Measurements from ENCODE around the gene PCDHB6. TPM values are rescaled to one million over a fixed set of nuclear protein-coding genes. Genes with fewer than 3 reads are reported as not detected.
"Not testable (repeated sequence)": the region's sequence is repeated elsewhere in the genome, so short reads cannot be mapped to it uniquely, and the experiment has no call there.

PCDHB6 gene
- total RNA-seq, result 1 to 10 TPM; 1.8 to 3.7 (median 2.4) TPM

- Histone ChIP-seq H3K27ac (no peak within 1 kb of the TSS), H3K27me3 (no peaks in the 10 kb centered on the region), H3K4me1 (no peaks in the 10 kb centered on the region), H3K4me3 (peak within 1 kb of the TSS in 1 of 4 donors; percentile 18), H3K9me3 (peaks cover 0 to 100% (median 35%) of the 10 kb centered on the region in 4 donors), H3K36me3 (no peaks in the 10 kb centered on the region)
- WGBS, 2 donors, result 19 to 26% methylated on average over 18 of the region's 18 CpGs
- no peak for DNase-seq (ENCODE audit: low spot score in 2 of 2)
- TF ChIP-seq EP300 (IDR thresholded peaks at IDR 0.05) (no peak), CTCF (IDR thresholded peaks at IDR 0.05) (peak in 1 of 5 experiments; percentile 7), POLR2A (IDR thresholded peaks at IDR 0.05) (no peak)
These were observed at the start of gene PCDHB6 for GRCh38 chr5:141149812-141150211. Gene PCDHB6 (plus strand): TSS chr5:141150057. CDS start chr5:141150258, 201 bp downstream.

GRCh38 chr5:141100243-141100805 is 49.5 kb upstream of the PCDHB6 start, which contains the start of gene PCDHB3:
Gene PCDHB3 (plus strand): TSS chr5:141100473. CDS start chr5:141100650, 177 bp downstream.
- H3K4me3 ChIP-seq, result peak within 1 kb of the TSS in 2 of 4 donors; percentile 2 to 43
- peak within 1 kb of the TSS in 1 of 4 donors; percentile 60 for H3K27ac ChIP-seq
- no peaks in the 10 kb centered on the region for H3K4me1 ChIP-seq
- peaks cover 0 to 82% (median 12%) of the 10 kb centered on the region in 4 donors for H3K9me3 ChIP-seq
- H3K27me3 ChIP-seq, result no peaks in the 10 kb centered on the region
- H3K36me3 ChIP-seq, result no peaks in the 10 kb centered on the region
- no peak for TF ChIP-seq POLR2A (IDR thresholded peaks at IDR 0.05)
- peak in 3 of 5 experiments; percentile 10 to 37 (median 20) for TF ChIP-seq CTCF (IDR thresholded peaks at IDR 0.05)
- WGBS, 2 donors, result 24 to 29% methylated on average over 19 of the region's 19 CpGs
- peak in 1 of 2 donors; percentile 28 for DNase-seq (ENCODE audit: low spot score in 2 of 2)

- Histone ChIP-seq H3K36me3 (no peaks in the 10 kb centered on the region), H3K9me3 (peaks cover 0 to 83% (median 14%) of the 10 kb centered on the region in 4 donors), H3K4me1 (no peaks in the 10 kb centered on the region), H3K4me3 (peak overlapping the region in 2 of 4 donors; percentile 2 to 43), H3K27ac (no peak overlapping the region), H3K27me3 (no peaks in the 10 kb centered on the region)
- 53 to 54% methylated on average over 20 of the region's 20 CpGs for WGBS, 2 donors
- no peak for TF ChIP-seq POLR2A (IDR thresholded peaks at IDR 0.05)
- TF ChIP-seq CTCF (IDR thresholded peaks at IDR 0.05), result no peak
- TF ChIP-seq EP300 (IDR thresholded peaks at IDR 0.05), result no peak
- DNase-seq (ENCODE audit: low spot score in 2 of 2), result no peak
These were observed 48.8 kb upstream of the PCDHB6 start for GRCh38 chr5:141101059-141101458.

GRCh38 chr5:141102070-141102469 is 47.8 kb upstream of the PCDHB6 start:
- DNase-seq (ENCODE audit: low spot score in 2 of 2); H3K36me3 ChIP-seq; H3K27ac ChIP-seq; H3K27me3 ChIP-seq; H3K4me1 ChIP-seq; H3K4me3 ChIP-seq: not testable (repeated sequence)
- WGBS, 2 donors, result 42 to 54% methylated on average over 6 to 8 of the region's 39 CpGs
- peaks cover 0 to 80% (median 14%) of the 10 kb centered on the region in 4 donors for H3K9me3 ChIP-seq

GRCh38 chr5:141102471-141102870 is 47.4 kb upstream of the PCDHB6 start:
- peaks cover 0 to 80% (median 14%) of the 10 kb centered on the region in 4 donors for H3K9me3 ChIP-seq
- not testable (repeated sequence) for H3K4me1 ChIP-seq; H3K27ac ChIP-seq; DNase-seq (ENCODE audit: low spot score in 2 of 2); H3K36me3 ChIP-seq; H3K4me3 ChIP-seq; H3K27me3 ChIP-seq
- WGBS, 2 donors, result 37% methylated on average over 19 of the region's 38 CpGs; no CpG with 5 or more reads in 1 of the 2 donors

- DNase-seq (ENCODE audit: low spot score in 2 of 2), result no peak
- 68 to 86% methylated on average over 2 of the region's 2 CpGs for WGBS, 2 donors
- Histone ChIP-seq H3K4me1 (no peaks in the 10 kb centered on the region), H3K27me3 (no peaks in the 10 kb centered on the region), H3K27ac (no peak overlapping the region), H3K36me3 (no peaks in the 10 kb centered on the region), H3K9me3 (peaks cover 0 to 80% (median 12%) of the 10 kb centered on the region in 4 donors), H3K4me3 (no peak overlapping the region)
- TF ChIP-seq POLR2A (IDR thresholded peaks at IDR 0.05) (no peak), CTCF (IDR thresholded peaks at IDR 0.05) (no peak)
These were observed 44.5 kb upstream of the PCDHB6 start for GRCh38 chr5:141105350-141105749.
